Activated B cell treated with CpG ODN at 0.5 μM for 24 hours (primary cell): ENCODE measurements around the gene HDAC1. TPM values are rescaled to one million over a fixed set of nuclear protein-coding genes. Genes with fewer than 3 reads are reported as not detected.
A peak's percentile ranks its signal among the peaks of the same experiment; 100 is the strongest.

Experiments used
- ATAC-seq: fragments of 200-7000 bp; cut with Tn5 transposase; one replicate; pipeline ENCODE4 v1.10.0; 2021; ENCODE audit warnings: low read depth, mild to moderate bottlenecking, moderate library complexity
- CTCF ChIA-PET: fragments of 350-600 bp; sonication (Branson Sonifier 250); formaldehyde crosslinking; loops from one replicate; lab custom pipeline; 2021; ENCODE audit warnings: antibody characterized with exemption; lab: Charles Lee
- POLR2A ChIA-PET: fragments of 350-600 bp; sonication (Branson Sonifier 250); formaldehyde crosslinking; loops from one replicate; lab custom pipeline; 2021; ENCODE audit warnings: antibody characterized with exemption; lab: Charles Lee
- DNase-seq: peaks from one replicate; pipeline ENCODE4 v3.0.0; 2022
- H3K27ac Mint-ChIP-seq: one replicate; pipeline ENCODE4 v1.8.0; 2020; ENCODE audit warnings: mixed read lengths
- H3K27me3 Mint-ChIP-seq: one replicate; pipeline ENCODE4 v1.8.0; 2021; ENCODE audit warnings: mixed read lengths
- H3K36me3 Mint-ChIP-seq: one replicate; pipeline ENCODE4 v1.8.0; 2021; ENCODE audit warnings: low read depth, mixed read lengths
- H3K4me1 Mint-ChIP-seq: one replicate; pipeline ENCODE4 v1.8.0; 2021; ENCODE audit warnings: mixed read lengths
- H3K4me3 Mint-ChIP-seq: one replicate; pipeline ENCODE4 v1.8.0; 2020; ENCODE audit warnings: mild to moderate bottlenecking, mixed read lengths
- H3K9me3 Mint-ChIP-seq: one replicate; pipeline ENCODE4 v1.8.0; 2020; ENCODE audit warnings: mixed read lengths
- CTCF ChIP-seq: fragments of 200-600 bp; IDR thresholded peaks from one replicate; pipeline ENCODE4 v1.8.0; 2022; ENCODE audit warnings: antibody characterized with exemption, mild to moderate bottlenecking
- intact Hi-C: fragments of 100-400 bp; cut with micrococcal nuclease; formaldehyde crosslinking; loops from one replicate; pipeline ENCODE4 v1.15.1; 2024
- total RNA-seq: library from RNA; stranded (reverse); gene quantifications from 2 replicates; pipeline ENCODE4 v1.2.3, GENCODE V29; 2022

Gene HDAC1
- total RNA-seq, 1 donor from 2014 or later: 212 TPM

- Mint-ChIP-seq H3K27me3 (no peaks in the 10 kb centered on the region), H3K27ac (peak overlapping the region; percentile 87), H3K4me1 (peaks cover 57% of the 10 kb centered on the region), H3K36me3 (peaks cover 43% of the 10 kb centered on the region), H3K9me3 (no peaks in the 10 kb centered on the region), H3K4me3 (peak overlapping the region; percentile 86)
- intact Hi-C loops: loop anchor here (1.0 to 10.0 kb wide), 8 partner anchors 13 to 400 kb away; partner anchors contain the start of genes FAM229A, HDAC1, PTP4A2 and TSSK3
- POLR2A ChIA-PET: interaction anchor here (0.5 to 5.8 kb wide), 24 partner anchors 10 to 599 kb away, joined by 3 to 151 read pairs (median 12); partner anchors contain the start of genes BSDC1, CCDC28B, EIF3I and FAM167B
- DNase-seq: peak; percentile 71
- ATAC-seq: peak; percentile 30
- TF ChIP-seq CTCF: no peak
- CTCF ChIA-PET: interaction anchor here (1.3 to 3.4 kb wide), 9 partner anchors 16 to 119 kb away, joined by 3 to 15 read pairs (median 9); partner anchors contain the start of gene BSDC1
Measured at GRCh38 chr1:32334864-32335534, 43.1 kb downstream of the HDAC1 start.

- no peak for TF ChIP-seq CTCF
- ATAC-seq (peak; percentile 4), DNase-seq (no peak)
- intact Hi-C loops: loop anchor here (1.0 to 10.0 kb wide), 8 partner anchors 13 to 401 kb away; partner anchors contain the start of genes FAM229A, HDAC1, PTP4A2 and TSSK3
- Mint-ChIP-seq H3K9me3 (no peaks in the 10 kb centered on the region), H3K36me3 (peaks cover 38% of the 10 kb centered on the region), H3K27me3 (no peaks in the 10 kb centered on the region), H3K27ac (no peak overlapping the region), H3K4me3 (peak overlapping the region; percentile 86), H3K4me1 (peaks cover 61% of the 10 kb centered on the region)
- ChIA-PET CTCF (interaction anchor here (0.7 to 3.4 kb wide), 11 partner anchors 15 to 119 kb away, joined by 3 to 15 read pairs (median 6); partner anchors contain the start of gene BSDC1), POLR2A (interaction anchor here (0.5 to 5.8 kb wide), 35 partner anchors 10 to 723 kb away, joined by 4 to 151 read pairs (median 8); partner anchors contain the start of genes BSDC1, CCDC28B, EIF3I and FAM167B)
Measured at GRCh38 chr1:32335535-32335789, 43.6 kb downstream of the HDAC1 start.

GRCh38 chr1:32335790-32336590 lies 44.1 kb downstream of the HDAC1 start, which contains the start of gene MARCKSL1:
Gene MARCKSL1, minus strand, starts transcription at chr1:32336233. Its CDS starts 200 bp downstream, at chr1:32336033.
- peaks cover 33% of the 10 kb centered on the region for H3K36me3 Mint-ChIP-seq
- DNase-seq (peak; percentile 90), ATAC-seq (peak; percentile 54)
- ChIA-PET CTCF (interaction anchor here (0.6 to 3.4 kb wide), 17 partner anchors 14 to 375 kb away, joined by 3 to 15 read pairs (median 4); partner anchors contain the start of gene BSDC1), POLR2A (interaction anchor here (0.5 to 5.8 kb wide), 43 partner anchors 8 to 723 kb away, joined by 3 to 151 read pairs (median 6); partner anchors contain the start of genes BSDC1, CCDC28B, EIF3I and FAM167B)
- intact Hi-C loops: loop anchor here (1.0 to 10.0 kb wide), 15 partner anchors 14 to 401 kb away; partner anchors contain the start of genes BSDC1, CCDC28B, EIF3I and FAM229A
- no peak for TF ChIP-seq CTCF
- no peaks in the 10 kb centered on the region for H3K27me3 Mint-ChIP-seq
- H3K9me3 Mint-ChIP-seq: no peaks in the 10 kb centered on the region
- peak within 1 kb of the TSS; percentile 87 for H3K27ac Mint-ChIP-seq
- H3K4me3 Mint-ChIP-seq: peak within 1 kb of the TSS; percentile 86
- H3K4me1 Mint-ChIP-seq: peaks cover 61% of the 10 kb centered on the region

- ATAC-seq (no peak), DNase-seq (peak; percentile 48)
- Mint-ChIP-seq H3K4me1 (peaks cover 61% of the 10 kb centered on the region), H3K27ac (peak overlapping the region; percentile 72), H3K9me3 (no peaks in the 10 kb centered on the region), H3K36me3 (peaks cover 27% of the 10 kb centered on the region), H3K27me3 (no peaks in the 10 kb centered on the region), H3K4me3 (peak overlapping the region; percentile 72)
- no peak for TF ChIP-seq CTCF
- ChIA-PET CTCF (interaction anchor here (0.6 to 3.4 kb wide), 13 partner anchors 14 to 375 kb away, joined by 3 to 15 read pairs (median 5); partner anchors contain the start of gene BSDC1), POLR2A (interaction anchor here (0.6 to 5.8 kb wide), 40 partner anchors 8 to 482 kb away, joined by 3 to 151 read pairs (median 6); partner anchors contain the start of genes BSDC1, CCDC28B, EIF3I and FAM167B)
- intact Hi-C loops: loop anchor here (1.0 to 10.0 kb wide), 8 partner anchors 15 to 402 kb away; partner anchors contain the start of genes BSDC1, CCDC28B, EIF3I and PTP4A2
Measured at GRCh38 chr1:32336591-32336932, 44.7 kb downstream of the HDAC1 start.
